Epithelial cell of proximal tubule (primary cell): ENCODE measurements around the gene FFAR4. TPM values are rescaled to one million over a fixed set of nuclear protein-coding genes. Genes with fewer than 3 reads are reported as not detected.

Experiments used
- DNase-seq: peaks from one replicate; pipeline ENCODE4 v3.0.0-alpha.2; 2011; ENCODE audit warnings: low read depth
- H3K4me3 ChIP-seq: 2 replicates; pipeline ENCODE4 v1.5.1; 2011; ENCODE audit warnings: low read depth, mild to moderate bottlenecking, low read length
- total RNA-seq: library from RNA; depleted of rRNA; stranded (reverse); fragments of >200 nt; gene quantifications from 2 replicates; pipeline ENCODE4 v1.2.3, GENCODE V29; 2015
- TF ChIP-seq, protein P1 (sequence below): conservative IDR thresholded peaks from 2 replicates; pipeline ENCODE4 v1.5.1; 2012; ENCODE audit warnings: low read depth, mild to moderate bottlenecking, low read length

The FFAR4 gene
- total RNA-seq, 1 donor from 2014 or later = not detected

DNA sequence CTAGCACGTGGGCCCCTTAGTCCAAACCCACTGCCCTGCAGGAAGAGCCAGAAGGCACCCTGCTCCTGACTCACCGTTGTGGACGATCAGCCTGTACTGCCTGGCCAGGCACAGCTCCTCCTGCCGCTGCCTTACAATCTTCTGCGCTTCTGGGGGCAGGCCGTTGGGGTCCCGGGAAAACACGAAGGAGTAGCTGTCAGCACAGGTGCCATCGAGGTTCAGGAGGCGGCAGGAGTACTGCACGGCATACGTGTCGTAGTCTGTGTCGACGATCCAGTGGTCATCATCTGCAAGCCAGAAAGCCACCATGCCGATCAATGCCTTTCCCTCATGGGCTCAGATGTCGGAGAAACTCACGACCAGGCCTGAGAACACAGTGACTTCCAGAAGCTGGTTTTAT is 27.3 kb downstream of the FFAR4 start:
- no peak overlapping the region for H3K4me3 ChIP-seq

DNA sequence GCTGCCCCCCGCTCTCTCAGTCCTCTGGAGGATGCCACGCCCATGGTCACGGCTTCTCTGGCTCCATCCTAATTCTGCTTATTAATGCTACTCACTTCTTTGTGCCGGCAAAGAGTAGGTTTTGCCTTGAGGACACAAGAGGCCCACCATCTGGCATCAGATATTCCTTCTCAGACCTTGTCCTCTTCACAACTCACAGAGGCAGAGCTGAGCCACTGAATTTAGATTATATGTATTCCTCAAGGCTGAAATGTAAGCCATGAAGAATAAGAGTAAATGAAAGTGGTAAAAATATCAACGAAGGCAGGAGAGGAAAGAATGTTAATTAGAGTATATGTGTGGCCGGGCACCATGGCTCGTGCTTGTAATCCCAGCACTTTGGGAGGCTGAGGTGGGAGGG is 28.1 kb downstream of the FFAR4 start:
- DNase-seq = no peak
- TF ChIP-seq, protein P1, sequence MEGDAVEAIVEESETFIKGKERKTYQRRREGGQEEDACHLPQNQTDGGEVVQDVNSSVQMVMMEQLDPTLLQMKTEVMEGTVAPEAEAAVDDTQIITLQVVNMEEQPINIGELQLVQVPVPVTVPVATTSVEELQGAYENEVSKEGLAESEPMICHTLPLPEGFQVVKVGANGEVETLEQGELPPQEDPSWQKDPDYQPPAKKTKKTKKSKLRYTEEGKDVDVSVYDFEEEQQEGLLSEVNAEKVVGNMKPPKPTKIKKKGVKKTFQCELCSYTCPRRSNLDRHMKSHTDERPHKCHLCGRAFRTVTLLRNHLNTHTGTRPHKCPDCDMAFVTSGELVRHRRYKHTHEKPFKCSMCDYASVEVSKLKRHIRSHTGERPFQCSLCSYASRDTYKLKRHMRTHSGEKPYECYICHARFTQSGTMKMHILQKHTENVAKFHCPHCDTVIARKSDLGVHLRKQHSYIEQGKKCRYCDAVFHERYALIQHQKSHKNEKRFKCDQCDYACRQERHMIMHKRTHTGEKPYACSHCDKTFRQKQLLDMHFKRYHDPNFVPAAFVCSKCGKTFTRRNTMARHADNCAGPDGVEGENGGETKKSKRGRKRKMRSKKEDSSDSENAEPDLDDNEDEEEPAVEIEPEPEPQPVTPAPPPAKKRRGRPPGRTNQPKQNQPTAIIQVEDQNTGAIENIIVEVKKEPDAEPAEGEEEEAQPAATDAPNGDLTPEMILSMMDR = no peak

More for the DNA sequence above, 27.3 kb downstream of the FFAR4 start:
- DNase-seq = no peak
- TF ChIP-seq, protein P1 = no peak

DNA sequence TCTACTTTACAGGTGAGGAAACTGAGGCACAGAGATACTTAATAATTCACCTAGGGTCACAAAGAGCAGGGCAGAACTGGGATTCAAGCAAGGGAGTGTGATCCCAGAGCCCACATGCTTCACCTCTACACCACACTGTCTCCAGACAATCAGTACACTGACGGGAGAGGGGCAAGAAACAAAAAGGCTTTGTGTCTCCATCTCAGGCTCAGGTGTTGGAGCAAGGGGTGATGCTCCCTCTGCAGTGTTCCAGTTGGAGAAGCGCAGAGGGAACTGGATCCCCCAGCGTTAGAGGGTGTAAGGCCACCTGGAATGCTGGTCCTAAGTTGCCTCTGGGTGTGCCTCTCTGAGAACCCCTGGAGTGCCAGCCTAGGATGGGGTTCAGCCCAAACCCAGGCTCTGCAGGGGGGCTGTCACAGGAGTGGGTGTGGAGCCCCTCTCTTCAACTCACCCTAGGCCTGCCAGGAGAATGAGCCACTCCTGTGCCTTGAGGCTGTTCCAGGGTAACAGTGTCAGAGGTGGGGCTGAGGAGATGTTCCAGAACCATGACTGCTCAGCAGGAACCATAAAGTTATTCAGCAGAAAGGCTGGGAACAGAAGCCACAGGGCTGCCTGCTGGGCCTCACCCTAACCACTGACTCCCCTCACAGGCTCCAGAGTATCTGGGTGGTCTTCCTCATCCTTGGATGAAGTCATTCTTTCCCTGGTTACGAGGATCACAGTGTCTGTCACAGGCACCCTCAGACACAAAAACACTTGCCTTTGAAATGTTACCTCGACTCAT is 29.1 kb downstream of the FFAR4 start:
- TF ChIP-seq, protein P1 = no peak
- DNase-seq = no peak
- no peak overlapping the region for H3K4me3 ChIP-seq

More for the DNA sequence above, 28.1 kb downstream of the FFAR4 start:
- H3K4me3 ChIP-seq = no peak overlapping the region

DNA sequence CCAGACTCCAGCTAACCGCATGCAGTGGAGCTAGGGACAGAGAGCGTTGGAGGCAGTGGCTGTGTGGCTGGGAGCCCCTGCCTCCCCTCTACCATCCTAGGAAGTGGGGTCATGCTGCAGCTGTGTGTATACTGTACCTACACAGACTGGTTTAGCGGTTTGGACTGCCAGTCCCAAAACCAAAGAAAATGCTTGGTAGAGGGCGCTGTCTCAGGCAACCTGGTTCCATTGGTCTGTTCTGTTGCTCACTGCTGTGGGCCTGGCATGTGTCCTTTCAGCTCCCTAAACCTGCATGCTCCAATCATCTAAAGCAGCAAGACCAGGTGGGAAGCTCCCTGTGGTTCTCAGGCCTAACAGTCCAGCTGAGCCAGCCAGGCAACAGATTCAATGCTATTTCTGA is 30.1 kb downstream of the FFAR4 start:
- TF ChIP-seq, protein P1 = no peak
- H3K4me3 ChIP-seq = no peak overlapping the region
- DNase-seq = no peak

DNA sequence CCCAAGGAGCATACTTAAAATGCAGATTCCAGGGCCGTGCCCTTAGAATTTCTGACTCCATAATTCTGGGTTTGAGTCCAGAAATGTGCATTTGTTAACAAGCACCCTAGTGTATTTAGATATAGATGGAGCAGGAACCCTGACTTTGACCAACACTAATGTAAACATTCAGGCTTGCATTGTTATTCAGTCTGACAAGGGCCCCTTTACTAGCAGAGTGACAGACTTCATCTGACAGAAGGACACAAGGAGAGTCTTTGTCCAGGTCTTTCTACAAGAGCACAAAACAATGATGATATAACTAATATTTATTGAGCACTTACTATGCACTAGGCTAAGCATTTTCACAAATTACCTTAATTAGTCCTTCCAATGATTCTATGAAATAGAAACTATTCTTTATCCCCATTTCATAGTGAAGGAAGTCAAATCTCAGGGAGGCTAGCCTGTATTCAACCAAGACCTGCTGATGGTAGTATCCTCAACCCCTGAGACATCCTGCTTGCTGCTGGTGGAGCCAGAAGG is 30.7 kb downstream of the FFAR4 start:
- H3K4me3 ChIP-seq = no peak overlapping the region
- no peak for DNase-seq
- TF ChIP-seq, protein P1 = no peak

DNA sequence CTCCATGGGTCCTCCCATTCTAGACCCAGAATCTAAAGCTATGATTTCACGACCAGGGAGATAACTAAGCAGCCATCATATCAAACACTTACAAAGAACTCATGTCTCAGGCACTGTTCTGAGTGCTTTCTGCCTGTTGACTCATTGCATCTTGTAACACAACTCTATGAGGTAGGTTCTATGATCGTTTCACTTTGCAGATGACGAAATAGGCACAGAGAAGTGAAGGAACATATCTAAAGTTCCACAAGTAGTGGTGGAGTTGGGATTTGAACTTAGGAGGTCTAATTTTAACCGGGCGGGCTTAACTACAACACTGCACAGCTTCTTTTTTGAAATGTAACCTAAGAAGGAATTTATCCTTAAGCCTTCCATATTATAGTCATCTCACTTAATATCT is 31.7 kb downstream of the FFAR4 start:
- H3K4me3 ChIP-seq = no peak overlapping the region
- TF ChIP-seq, protein P1 = no peak
- no peak for DNase-seq

DNA sequence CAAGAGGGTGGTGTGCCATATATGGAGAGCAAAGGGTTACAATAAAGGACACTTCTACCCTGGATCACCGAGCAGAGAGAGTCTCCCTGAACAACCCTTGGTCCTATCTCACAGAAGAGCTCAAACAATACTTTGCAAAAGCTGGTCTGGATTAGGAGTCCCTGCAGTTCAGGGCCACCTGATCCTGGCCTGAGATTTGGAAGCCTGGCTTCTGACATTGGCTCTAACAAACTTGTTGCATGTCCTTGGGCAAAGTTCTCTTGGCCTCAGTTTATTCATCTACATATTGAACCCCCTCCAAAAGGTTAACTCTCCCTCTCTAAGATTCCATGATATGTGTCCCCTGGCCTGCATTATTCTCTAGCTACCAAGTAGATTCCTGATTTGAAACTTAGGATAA is 32.9 kb downstream of the FFAR4 start:
- TF ChIP-seq, protein P1 = no peak
- no peak for DNase-seq
- no peak overlapping the region for H3K4me3 ChIP-seq
